HG02938 (cell line): ENCODE results near the gene MFAP4.
"Not testable (repeated sequence)": the region's sequence is repeated elsewhere in the genome, so short reads cannot be mapped to it uniquely, and the experiment has no call there.

ENCODE experiments used
- ATAC-seq: cut with Tn5 transposase; IDR thresholded peaks from one replicate; pipeline ENCODE4 v1.9.1; 2021; ENCODE audit warnings: mild to moderate bottlenecking, moderate library complexity; ENCODE audit not compliant: unreplicated experiment

MFAP4 gene

GRCh38 chr17:19359151-19359550, 27.8 kb downstream of the MFAP4 start:
- ATAC-seq = no peak

DNA sequence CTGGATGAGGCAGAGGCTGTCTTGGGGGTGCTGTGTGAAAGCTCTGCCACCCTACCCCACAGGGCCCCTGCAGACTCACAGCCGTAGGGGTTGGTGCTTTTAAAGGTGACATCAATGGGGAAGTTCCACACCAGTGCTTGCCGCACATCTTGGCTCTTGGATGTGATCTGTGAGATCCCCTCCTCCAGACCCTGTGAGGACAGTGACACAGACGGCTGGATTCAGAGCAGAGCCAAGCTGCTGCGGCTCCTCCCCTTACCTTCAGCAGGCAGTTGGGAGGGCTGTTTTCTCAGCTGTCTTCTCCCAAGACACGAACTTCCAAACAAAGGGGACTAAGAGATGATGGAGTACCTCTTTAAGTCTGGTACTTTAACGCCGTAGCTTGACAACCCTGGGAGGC, 29.2 kb downstream of the MFAP4 start:
- ATAC-seq = no peak

DNA sequence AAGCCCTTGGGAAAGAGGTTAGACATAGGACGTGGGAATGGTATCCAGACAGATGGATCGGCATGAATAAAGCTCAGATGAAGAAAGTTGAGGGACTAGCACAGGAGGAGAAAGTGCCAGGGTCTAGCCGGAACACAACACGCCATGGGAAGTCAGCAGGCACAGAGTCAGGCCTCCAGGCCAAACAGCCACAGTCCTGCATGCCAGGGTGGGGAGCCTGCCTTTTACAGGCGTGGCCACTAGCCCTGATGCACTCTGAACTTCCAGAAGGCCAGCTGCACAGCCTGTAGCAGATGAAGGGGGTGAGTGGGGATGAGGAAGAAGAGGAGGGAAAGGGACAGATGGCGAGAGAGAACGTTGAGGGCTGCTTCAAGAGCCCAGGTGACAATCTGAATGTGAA, 29.6 kb downstream of the MFAP4 start:
- ATAC-seq = no peak

- no peak for ATAC-seq
Measured at GRCh38 chr17:19354748-19355147, 32.2 kb downstream of the MFAP4 start.

GRCh38 chr17:19353401-19353800, 33.6 kb downstream of the MFAP4 start:
- not testable (repeated sequence) for ATAC-seq

DNA sequence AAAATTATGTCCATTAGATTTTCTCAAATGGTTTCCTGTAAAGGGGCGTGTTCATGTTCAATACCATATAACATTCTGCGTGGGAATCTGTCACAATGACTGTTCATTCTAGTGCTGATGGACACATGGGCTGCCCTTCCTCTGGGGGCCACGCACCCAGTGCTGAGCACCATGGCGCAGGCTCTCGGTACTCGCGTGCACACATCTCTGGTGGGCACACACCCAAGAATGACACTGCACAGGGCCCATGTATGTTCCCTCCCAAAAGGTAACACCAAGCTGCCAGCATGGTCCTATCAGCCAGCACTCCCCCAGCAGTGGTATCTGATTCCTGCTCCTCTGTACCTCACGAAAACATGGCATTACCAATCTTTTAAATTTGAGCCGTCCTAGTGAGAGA, 38.2 kb downstream of the MFAP4 start:
- no peak for ATAC-seq

DNA sequence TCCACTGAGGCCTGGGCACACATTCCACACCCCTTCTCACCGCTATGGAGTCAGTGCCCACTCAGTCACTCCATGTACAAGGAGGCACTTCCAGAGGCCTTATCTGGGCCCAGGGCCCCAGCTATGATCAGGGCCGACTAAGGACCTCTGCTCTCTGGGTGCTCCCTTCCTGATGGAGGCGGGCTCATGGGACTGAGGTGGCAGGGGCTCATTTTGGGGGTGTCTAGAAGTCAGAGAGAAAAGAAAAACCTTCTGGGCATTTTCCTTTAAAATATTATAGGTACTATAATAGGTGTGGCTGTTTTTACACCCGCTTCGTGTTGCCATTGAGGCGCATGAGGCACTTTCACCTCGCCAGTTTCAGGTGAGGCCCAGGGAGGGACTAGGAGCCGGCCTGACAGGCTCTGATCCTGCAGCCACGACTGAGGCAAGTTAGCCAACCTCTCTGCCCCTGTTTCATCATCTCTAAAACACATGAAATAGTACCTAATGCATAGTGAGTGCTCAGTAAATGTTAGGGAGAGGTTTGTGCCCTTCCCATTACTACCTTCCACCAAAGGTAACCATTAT, 38.8 kb downstream of the MFAP4 start:
- ATAC-seq = no peak

DNA sequence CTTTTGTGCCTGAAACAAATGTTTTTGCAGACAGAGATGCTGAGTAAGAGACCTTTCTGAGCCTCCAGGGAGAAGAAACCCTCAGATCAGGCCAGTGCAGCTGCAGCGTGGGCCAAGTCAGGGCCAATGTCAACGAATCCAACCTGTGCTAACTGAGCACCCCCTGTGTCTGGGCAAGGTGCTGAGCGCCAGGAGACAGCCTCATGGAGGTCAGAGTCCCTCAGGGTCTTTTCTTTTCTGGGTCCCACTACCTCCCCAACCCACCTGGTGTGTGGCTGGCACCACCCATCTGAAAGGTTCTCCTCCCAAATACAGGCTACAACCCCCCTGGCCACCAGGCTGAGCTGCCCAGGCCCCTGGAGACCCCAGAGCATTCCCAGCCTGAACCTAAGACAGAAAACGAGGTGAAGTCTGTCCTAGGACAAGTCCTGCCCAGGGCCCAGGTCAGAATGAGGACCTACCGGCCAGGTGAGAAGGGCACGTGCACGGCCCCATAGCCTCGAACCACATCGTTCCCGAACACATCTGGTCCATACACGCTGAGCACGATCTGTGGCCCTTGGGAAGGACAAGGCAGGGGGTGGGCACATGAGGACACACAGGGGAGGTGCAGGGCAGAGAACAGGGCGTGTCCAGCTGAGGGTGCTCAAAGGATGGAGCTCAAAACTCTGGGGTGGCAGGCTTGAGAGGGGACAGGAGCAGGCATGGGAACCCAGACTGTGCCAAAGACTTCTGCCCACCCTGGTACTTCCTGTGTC, 39.5 kb downstream of the MFAP4 start:
- ATAC-seq = no peak

DNA sequence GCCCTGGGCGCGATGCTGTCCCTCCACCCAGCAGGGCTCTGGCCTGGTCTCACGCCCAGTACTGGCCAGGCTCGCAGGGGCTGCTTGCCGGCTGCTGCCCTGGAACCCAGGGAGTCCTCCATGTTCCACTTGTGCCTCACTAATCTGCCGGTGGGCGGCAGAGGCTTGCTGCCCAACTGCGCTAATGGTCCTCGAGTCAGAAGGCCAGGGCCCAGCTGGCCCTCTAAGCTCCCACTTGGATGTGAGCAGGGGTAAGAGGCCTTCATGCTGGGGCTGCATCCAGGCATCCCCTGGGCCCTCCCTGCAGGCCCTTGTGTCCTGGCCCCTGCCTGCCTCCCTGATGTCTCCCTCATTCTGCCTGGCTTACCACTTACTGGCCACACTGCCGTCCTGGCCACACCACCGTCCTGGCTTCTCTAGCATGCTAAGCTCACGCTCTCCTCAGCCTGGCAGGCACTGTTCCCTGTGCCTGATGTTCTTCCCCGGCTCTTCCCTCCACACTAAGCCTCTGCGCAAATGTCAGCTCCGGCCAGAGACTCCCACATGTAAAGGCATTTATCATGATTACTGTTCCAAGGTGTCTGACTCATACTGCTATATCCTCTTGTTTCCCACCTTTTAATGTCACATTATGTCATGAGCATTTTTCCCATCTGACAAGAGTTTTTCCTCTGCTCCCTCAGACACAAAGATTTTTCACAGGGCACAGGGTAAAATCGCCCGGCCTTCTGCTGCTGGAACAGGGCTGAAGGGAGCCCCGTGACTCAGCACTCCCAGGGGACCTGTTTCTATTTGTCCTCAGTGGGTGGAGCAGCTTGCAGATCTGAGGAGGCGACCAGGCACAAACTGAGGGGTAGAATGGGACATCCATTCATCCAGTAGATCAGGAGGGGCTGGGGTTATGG, 40.4 kb downstream of the MFAP4 start:
- no peak for ATAC-seq

GRCh38 chr17:19345486-19346350, 41.3 kb downstream of the MFAP4 start:
- ATAC-seq = no peak

DNA sequence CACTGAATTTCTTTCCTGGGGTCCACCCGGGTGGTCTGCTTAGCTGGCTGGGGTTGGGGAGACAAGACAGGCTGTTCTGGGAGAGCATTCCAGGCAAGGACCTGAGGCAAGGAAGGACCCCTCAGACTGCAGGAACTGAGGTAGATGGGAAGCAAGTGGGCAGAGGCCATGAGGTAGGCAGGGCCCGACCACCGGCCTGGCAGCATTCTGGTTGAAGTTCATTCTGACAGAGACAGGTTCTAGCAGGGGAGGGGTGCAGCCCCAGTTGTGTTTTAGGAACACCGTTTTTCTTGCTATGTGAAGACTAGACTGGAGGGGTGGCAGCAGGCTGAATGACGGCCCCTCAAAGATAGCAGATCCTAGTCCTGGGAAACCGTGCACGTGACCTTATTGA, 41.9 kb downstream of the MFAP4 start:
- ATAC-seq = no peak

DNA sequence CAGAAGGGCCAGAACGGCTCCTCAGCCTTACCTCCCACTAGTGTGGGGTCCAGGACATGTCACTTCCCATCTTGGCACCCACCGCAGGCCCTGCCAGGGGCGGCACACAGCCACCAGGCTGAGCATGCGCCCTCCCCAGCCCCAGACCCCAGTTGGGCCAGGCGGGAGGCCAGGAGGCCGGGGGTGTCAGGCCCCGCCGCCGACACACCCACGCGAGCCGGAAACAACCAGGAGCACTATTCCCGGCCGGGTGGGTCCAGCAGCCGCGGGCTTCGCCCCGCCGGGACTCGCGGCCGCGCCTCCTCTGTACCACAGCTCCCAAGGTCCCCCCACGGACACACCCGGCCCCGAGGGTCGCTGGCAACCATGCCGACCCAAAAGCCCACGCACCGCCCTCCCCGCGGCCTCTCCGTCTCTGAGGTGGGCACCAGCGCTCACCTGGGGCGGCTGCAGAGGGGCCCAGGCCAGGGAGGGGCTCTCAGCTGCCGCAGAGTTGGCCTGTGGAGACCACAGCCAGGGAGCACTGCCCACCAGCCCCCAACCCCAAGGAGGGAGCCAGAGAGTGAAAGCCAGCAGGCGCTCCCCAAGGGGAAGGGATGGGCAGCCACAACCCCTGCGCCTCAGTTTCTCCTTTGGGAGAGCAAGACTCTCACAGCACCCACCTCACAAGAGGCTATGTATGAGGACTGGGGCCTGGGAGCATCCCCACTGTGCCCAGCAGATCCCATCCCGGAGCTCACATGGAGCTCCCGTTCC, 42.5 kb downstream of the MFAP4 start:
- no peak for ATAC-seq

DNA sequence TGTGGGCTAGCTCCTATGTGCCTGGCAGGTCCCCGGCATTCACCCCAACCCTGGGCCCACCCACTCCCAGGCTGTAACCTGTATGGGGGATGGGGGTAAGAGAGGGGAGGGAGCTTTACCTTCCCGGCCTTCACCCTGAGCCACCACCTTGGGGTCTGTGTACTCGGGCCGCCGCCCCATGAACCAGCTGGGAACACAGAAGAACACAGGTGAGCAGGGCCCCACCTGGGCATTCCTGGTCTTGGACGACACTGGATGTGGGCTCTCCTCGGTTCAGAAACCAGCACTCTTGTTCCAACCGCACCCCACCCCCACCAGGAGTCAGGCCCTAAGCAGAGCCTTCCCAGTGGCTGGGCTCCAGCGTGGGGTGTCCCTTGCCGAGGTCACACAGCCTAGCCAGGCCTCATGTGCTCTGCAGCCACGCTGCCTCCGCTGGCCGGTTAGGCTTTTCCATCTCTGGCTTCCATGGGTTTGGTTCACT, 43.3 kb downstream of the MFAP4 start:
- ATAC-seq = no peak

DNA sequence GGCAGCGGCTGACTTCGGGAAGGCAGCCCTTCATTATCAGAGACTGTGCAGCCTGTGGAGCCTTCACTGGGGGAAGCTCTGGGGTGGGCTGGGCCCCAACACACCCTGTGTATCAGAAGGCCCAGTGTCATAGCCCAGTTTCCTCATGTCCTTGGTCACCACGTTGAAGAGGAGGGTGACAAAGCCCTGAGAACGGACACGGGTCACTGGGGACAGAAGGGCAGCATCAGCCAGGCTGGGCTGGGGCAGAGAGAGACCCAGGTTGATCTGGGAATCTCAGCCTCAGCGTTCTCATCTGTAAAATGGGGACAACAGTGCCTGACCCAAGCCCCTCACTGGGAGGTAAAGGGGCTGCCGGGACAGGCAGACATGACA, 43.7 kb downstream of the MFAP4 start:
- no peak for ATAC-seq

GRCh38 chr17:19342611-19343255, 44.3 kb downstream of the MFAP4 start:
- no peak for ATAC-seq

DNA sequence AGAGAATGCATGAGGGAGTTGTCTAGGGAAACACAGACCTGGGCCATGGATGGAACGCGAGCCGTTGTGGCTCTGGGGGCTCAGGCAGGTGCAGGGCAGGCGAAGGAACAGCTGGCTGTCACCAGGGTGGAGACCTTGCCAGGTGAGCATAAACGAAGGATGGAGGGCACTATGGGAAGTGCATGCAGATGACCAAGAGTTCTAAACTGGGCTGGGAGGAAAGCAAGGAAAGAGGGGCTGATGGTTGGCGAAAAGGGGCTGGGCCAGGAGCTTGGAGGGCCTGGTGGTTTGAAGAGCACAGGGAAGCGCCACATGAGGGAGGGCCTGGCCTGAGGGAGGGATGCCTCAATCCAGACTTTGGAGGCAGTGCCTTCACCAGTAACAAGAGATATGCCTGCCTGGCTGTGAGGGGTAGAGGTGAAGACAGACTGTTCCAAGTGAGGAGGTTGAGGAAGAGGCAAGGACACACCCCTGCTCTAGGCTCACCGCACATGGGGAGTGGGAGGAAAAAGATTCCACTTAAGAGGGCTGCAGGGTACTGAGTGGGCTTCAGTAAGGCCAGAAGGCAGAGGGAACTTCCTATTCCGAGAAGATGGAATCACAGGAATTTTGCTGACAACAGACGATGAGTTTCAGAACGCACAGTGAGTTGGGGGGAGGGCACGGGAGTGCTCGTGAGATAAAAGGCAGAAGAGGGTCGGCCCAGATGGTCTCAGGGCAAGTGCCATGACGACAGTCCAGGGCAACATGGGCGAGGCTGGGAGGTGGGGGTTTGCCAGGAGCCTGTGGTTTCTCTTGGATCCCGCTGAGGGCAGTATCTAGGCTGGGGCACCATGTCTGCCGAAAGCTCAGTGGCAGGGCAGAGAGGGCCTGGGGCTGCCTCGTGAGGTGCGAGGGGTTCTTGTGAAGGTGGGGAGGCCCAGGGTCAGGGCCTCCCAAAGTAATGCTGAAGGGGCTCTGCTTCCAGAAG, 45.1 kb downstream of the MFAP4 start:
- ATAC-seq = no peak

- no peak for ATAC-seq
Measured at GRCh38 chr17:19341211-19341631, 45.8 kb downstream of the MFAP4 start.

DNA sequence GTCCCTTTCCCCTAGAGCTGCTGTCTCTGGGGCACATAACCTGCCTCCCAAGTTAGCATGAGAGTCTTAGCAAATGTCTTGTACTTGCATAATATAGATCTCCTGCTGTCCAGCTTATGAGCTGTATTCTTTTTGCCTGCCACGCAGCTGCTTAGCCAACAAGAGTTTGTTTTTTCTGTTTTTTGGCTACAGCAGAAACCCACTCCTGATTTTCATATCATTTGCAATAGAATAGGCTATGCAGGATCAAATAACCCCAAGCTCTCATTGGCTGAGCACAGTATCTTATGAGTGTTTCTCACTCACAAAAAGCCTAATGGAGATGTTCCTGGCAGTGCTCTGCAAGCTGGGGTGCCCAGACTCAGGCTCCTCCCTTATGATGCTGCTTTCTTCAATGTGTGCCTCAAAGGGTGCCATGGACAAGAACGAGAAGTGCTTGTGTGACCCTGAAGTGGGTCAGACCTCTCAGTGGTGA, 47.6 kb downstream of the MFAP4 start:
- no peak for ATAC-seq
